K562 (cell line): Measurements from ENCODE around the gene SH3D19. TPM values are rescaled to one million over a fixed set of nuclear protein-coding genes. Genes with fewer than 3 reads are reported as not detected.

Experiments
- BHLHE40 ChIP-seq: IDR thresholded peaks from 2 replicates; pipeline ENCODE4 v1.6.1; 2011; ENCODE audit warnings: low read length, improper control_type of control experiment
- CGGBP1 ChIP-seq: fragments of 250-450 bp; sonication (Bioruptor Pico); IDR thresholded peaks from 2 replicates; pipeline ENCODE4 v1.9.0; 2021; ENCODE audit warnings: mild to moderate bottlenecking
- CSDE1 ChIP-seq, 2 experiments: fragments of 450-650 bp; IDR thresholded peaks; 2 replicates each; pipeline ENCODE4 v1.6.1; 2016; ENCODE audit warnings: mild to moderate bottlenecking in 1 of 2
- CTBP1 ChIP-seq: fragments of 450-650 bp; IDR thresholded peaks from 2 replicates; pipeline ENCODE4 v1.6.1; 2016; ENCODE audit warnings: borderline replicate concordance
- CXXC5 ChIP-seq: fragments of 250-450 bp; sonication (Bioruptor Pico); IDR thresholded peaks from 2 replicates; pipeline ENCODE4 v1.8.0; 2022; ENCODE audit warnings: inconsistent platforms, mild to moderate bottlenecking, moderate library complexity
- E4F1 ChIP-seq: fragments of 250-450 bp; sonication (Bioruptor Pico); IDR thresholded peaks from 2 replicates; pipeline ENCODE4 v1.5.0; 2021; ENCODE audit warnings: mild to moderate bottlenecking, borderline replicate concordance
- HEY1 ChIP-seq: fragments of 250-450 bp; sonication (Bioruptor Pico); IDR thresholded peaks from 2 replicates; pipeline ENCODE4 v1.5.0; 2020; ENCODE audit warnings: mild to moderate bottlenecking, moderate library complexity, borderline replicate concordance
- ILF3 ChIP-seq: fragments of 450-650 bp; IDR thresholded peaks from 2 replicates; pipeline ENCODE4 v1.6.1; 2018; ENCODE audit warnings: antibody characterized with exemption, mild to moderate bottlenecking, moderate library complexity, borderline replicate concordance
- KAT7 ChIP-seq: sonication (generic); formaldehyde crosslinking; IDR thresholded peaks from 2 replicates; pipeline ENCODE4 v1.8.0; 2022; ENCODE audit warnings: missing genetic modification reagents, mild to moderate bottlenecking, borderline replicate concordance
- KHSRP ChIP-seq: fragments of 450-650 bp; IDR thresholded peaks from 2 replicates; pipeline ENCODE4 v1.6.1; 2017
- MXI1 ChIP-seq: IDR thresholded peaks from 2 replicates; pipeline ENCODE4 v1.6.1; 2011; ENCODE audit warnings: low read depth, mild to moderate bottlenecking, improper control_type of control experiment, low read length
- NFE2 ChIP-seq: IDR thresholded peaks from 2 replicates; pipeline ENCODE4 v1.6.1; 2014; ENCODE audit warnings: antibody characterized with exemption, low read depth
- NUFIP1 ChIP-seq: fragments of 450-650 bp; IDR thresholded peaks from 2 replicates; pipeline ENCODE4 v1.6.1; 2018; ENCODE audit not compliant: partially characterized antibody
- PCBP2 ChIP-seq: fragments of 200-400 bp; formaldehyde crosslinking; IDR thresholded peaks from 2 replicates; pipeline ENCODE4 v1.6.1; 2018; ENCODE audit warnings: low read length, low read depth, mild to moderate bottlenecking, moderate library complexity; ENCODE audit not compliant: poor library complexity, severe bottlenecking
- RNF2 ChIP-seq: sonication (generic); IDR thresholded peaks from 2 replicates; pipeline ENCODE4 v1.6.1; 2016
- SLC30A9 ChIP-seq: fragments of 250-450 bp; sonication (Bioruptor Pico); IDR thresholded peaks from 2 replicates; pipeline ENCODE4 v1.8.0; 2022; ENCODE audit warnings: mild to moderate bottlenecking, moderate library complexity
- SP1 ChIP-seq: sonication (generic); formaldehyde crosslinking; IDR thresholded peaks from 2 replicates; pipeline ENCODE4 v1.8.1; 2022; ENCODE audit warnings: mild to moderate bottlenecking, missing genetic modification reagents
- SRF ChIP-seq, 2 experiments: fragments of 250-450, 450-650 bp in 1 of 2; sonication (Bioruptor Pico) in 1 of 2; sonication (generic) in 1 of 2; formaldehyde crosslinking; IDR thresholded peaks; 2 replicates each; pipeline versions ENCODE4 v1.5.0 to v1.5.1; 2020 to 2022; ENCODE audit warnings: mild to moderate bottlenecking in 1 of 2, missing genetic modification reagents in 1 of 2
- TCF15 ChIP-seq: fragments of 250-450 bp; sonication (Bioruptor Pico); IDR thresholded peaks from 2 replicates; pipeline ENCODE4 v1.8.0; 2022; ENCODE audit warnings: moderate library complexity, mild to moderate bottlenecking, inconsistent platforms
- TEAD1 ChIP-seq, 2 experiments: fragments of 450-650 bp in 1 of 2; sonication (generic) in 1 of 2; formaldehyde crosslinking; IDR thresholded peaks; 2 replicates each; pipeline versions ENCODE4 v1.4.0 to v1.8.0; 2020 to 2022; ENCODE audit warnings: mild to moderate bottlenecking in 2 of 2, missing genetic modification reagents in 1 of 2
- YBX1 ChIP-seq: fragments of 450-650 bp; IDR thresholded peaks from 2 replicates; pipeline ENCODE4 v1.7.1; 2016; ENCODE audit warnings: mild to moderate bottlenecking
- ZBTB2 ChIP-seq: fragments of 450-650 bp; IDR thresholded peaks from 2 replicates; pipeline ENCODE4 v1.6.1; 2016; ENCODE audit warnings: antibody characterized with exemption
- ZFPM2 ChIP-seq: fragments of 250-450 bp; sonication (Bioruptor Pico); IDR thresholded peaks from 2 replicates; pipeline ENCODE4 v1.5.1; 2022; ENCODE audit warnings: mild to moderate bottlenecking
- ZNF445 ChIP-seq: fragments of 250-450 bp; sonication (Bioruptor Pico); IDR thresholded peaks from 2 replicates; pipeline ENCODE4 v1.4.0; 2020; ENCODE audit warnings: low read depth, mild to moderate bottlenecking, moderate library complexity
- ZNF707 ChIP-seq: fragments of 250-450 bp; sonication (Bioruptor Pico); conservative IDR thresholded peaks from 2 replicates; pipeline ENCODE4 v1.8.0; 2022; ENCODE audit warnings: inconsistent platforms, mild to moderate bottlenecking, moderate library complexity
- ZNF764 ChIP-seq: fragments of 250-450 bp; sonication (Bioruptor Pico); IDR thresholded peaks from 2 replicates; pipeline ENCODE4 v1.4.0; 2020; ENCODE audit warnings: low read depth, mild to moderate bottlenecking, moderate library complexity
- polyA plus RNA-seq, 8 experiments: library from polyadenylated mRNA; depleted of rRNA in 4 of 8; stranded (reverse) in 5 of 8; unstranded in 3 of 8; fragments of >200 nt; fragmentation: Nextera tagmentation in 2 of 8; fragmentation: Illumina TruSeq in 1 of 8; extraction: Ambion mirVana in 2 of 8; extraction: Trizol in 1 of 8; gene quantifications; 2 replicates each; pipeline versions ENCODE4 v1.2.1 to v1.2.3, GENCODE V29; 2011 to 2014; ENCODE audit warnings: inconsistent platforms in 1 of 8, missing spikeins in 1 of 8
- total RNA-seq, 7 experiments: library from RNA; depleted of rRNA in 6 of 7; stranded (reverse); fragments of >200 nt in 6 of 7; fragmentation: Illumina TruSeq in 2 of 7; extraction: Trizol in 2 of 7; gene quantifications; 2 replicates each; pipeline versions ENCODE4 v1.2.1 to v1.2.3, GENCODE V29; 2011 to 2021; ENCODE audit warnings: low replicate concordance in 1 of 7

Gene SH3D19
- total and polyA plus RNA-seq, 9 of the 15 experiments (the other 6 are each of a cell fraction or from before 2014, with no cell fraction given), result 0.42 to 2.2 (median 1.1) TPM; not detected in 6

- no peak for TF ChIP-seq MXI1
- TF ChIP-seq KAT7 (CRISPR knock-in tag), result peak; percentile 99; the same call in 1 of the 2 replicates
- TF ChIP-seq ILF3, result no peak
- no peak for TF ChIP-seq KHSRP
- no peak for TF ChIP-seq SLC30A9 (CRISPR knock-in tag)
- no peak for TF ChIP-seq NFE2
- no peak for TF ChIP-seq HEY1 (CRISPR knock-in tag)
- TF ChIP-seq ZNF707 (CRISPR knock-in tag), result no peak
- TF ChIP-seq ZNF764, result no peak
- TF ChIP-seq SRF (CRISPR knock-in tag; IDR thresholded peaks at IDR 0.05), result peak in 1 of 2 experiments; percentile 51; a peak in 1 of 4 replicates
- TF ChIP-seq RNF2, result peak; percentile 89; the same call in 1 of the 2 replicates
- no peak for TF ChIP-seq ZNF445
- no peak for TF ChIP-seq YBX1
- TF ChIP-seq SP1 (CRISPR knock-in tag), result peak; percentile 99
- TF ChIP-seq CTBP1, result no peak; the same call in none of the 2 replicates
- TF ChIP-seq CGGBP1 (CRISPR knock-in tag), result peak; percentile 71; the same call in 1 of the 2 replicates
- TF ChIP-seq BHLHE40, result peak; percentile 52; the same call in 1 of the 2 replicates
- no peak for TF ChIP-seq NUFIP1
- TF ChIP-seq CXXC5 (CRISPR knock-in tag), result peak; percentile 88
- no peak for TF ChIP-seq TCF15 (CRISPR knock-in tag)
- no peak for TF ChIP-seq E4F1
- TF ChIP-seq ZFPM2, result no peak
- TF ChIP-seq CSDE1 (IDR thresholded peaks at IDR 0.05), result peak in 1 of 2 experiments; percentile 66; a peak in 1 of 4 replicates
- TF ChIP-seq PCBP2, result no peak
- peak; percentile 94 for TF ChIP-seq ZBTB2
- peak; percentile 79 to 99; a peak in 3 of 4 replicates for TF ChIP-seq TEAD1 (CRISPR knock-in tag; IDR thresholded peaks at IDR 0.05)
Measured at GRCh38 chr4:151099229-151099975, 226.0 kb downstream of the SH3D19 start, which contains the start of gene RPS3A (continued).
